HCT116 (cell line): ENCODE data around the gene FSHR. TPM values are rescaled to one million over a fixed set of nuclear protein-coding genes. Genes with fewer than 3 reads are reported as not detected.

Source experiments
- ATAC-seq: fragments of 200-7000 bp; cut with Tn5 transposase; 2 replicates; pipeline ENCODE4 v1.9.1; 2020; ENCODE audit warnings: mild to moderate bottlenecking, moderate library complexity
- BruUV-seq: library from RNA; stranded (reverse); fragments of 400-500 nt; replicated peaks from 2 replicates; lab custom pipeline; 2021; lab: Mats Ljungman, UMichigan
- CTCF ChIA-PET: fragments of 300-600 bp; sonication (Branson Sonifier 250); formaldehyde crosslinking; loops from one replicate; lab custom pipeline; 2021; ENCODE audit warnings: antibody characterized with exemption; lab: Charles Lee
- POLR2A ChIA-PET: fragments of 300-600, 350-600 bp; sonication (Branson Sonifier 250); formaldehyde crosslinking; loops from one replicate; lab custom pipeline; 2021; ENCODE audit warnings: antibody characterized with exemption; lab: Charles Lee
- RAD21 ChIA-PET, 2 experiments: fragments of 300-600 bp; sonication (Branson Sonifier 250); formaldehyde crosslinking; loops; one replicate each; lab custom pipeline; 2023; ENCODE audit warnings: low total read pairs in 2 of 2; ENCODE audit not compliant: uncharacterized antibody in 2 of 2, unreplicated experiment in 2 of 2, low non-redundant PET in 1 of 2; lab: Charles Lee
- DNase-seq: peaks from one replicate; pipeline ENCODE4 v3.0.0-alpha.2; 2010; ENCODE audit warnings: low read depth, low spot score
- H2AFZ ChIP-seq: fragments of 200-600 bp; shearing (Covaris generic), sonication (generic); 2 replicates; pipeline ENCODE4 v1.6.1; 2017; ENCODE audit warnings: low read depth, mixed run types, mixed read lengths, antibody characterized with exemption, low read length; ENCODE audit not compliant: poor library complexity, severe bottlenecking
- H3K27ac ChIP-seq: 2 replicates; pipeline ENCODE4 v1.5.1; 2012; ENCODE audit warnings: low read depth, low read length
- H3K27me3 ChIP-seq: fragments of 200-600 bp; sonication (generic); 2 replicates; pipeline ENCODE4 v1.6.1; 2016; ENCODE audit warnings: mixed run types, low read length, mixed read lengths; ENCODE audit not compliant: insufficient read depth
- H3K36me3 ChIP-seq, 2 experiments: fragments of 200-500 bp in 1 of 2; fragments of 200-600 bp in 1 of 2; sonication (Bioruptor generic) in 1 of 2; sonication (generic) in 1 of 2; 2 replicates each; pipeline versions ENCODE4 v1.5.1 to v1.6.1; 2014 to 2016; ENCODE audit warnings: low read length in 2 of 2, inconsistent platforms in 1 of 2, mixed read lengths in 1 of 2, mixed run types in 1 of 2; ENCODE audit not compliant: insufficient read depth in 2 of 2, control insufficient read depth in 1 of 2
- H3K4me1 ChIP-seq, 2 experiments: fragments of 200-600 bp in 1 of 2; sonication (generic) in 1 of 2; 2 replicates each; pipeline versions ENCODE4 v1.5.1 to v1.6.1; 2012 to 2017; ENCODE audit warnings: low read length in 2 of 2, inconsistent platforms in 1 of 2, mild to moderate bottlenecking in 1 of 2, mixed read lengths in 1 of 2, mixed run types in 1 of 2, moderate library complexity in 1 of 2; ENCODE audit not compliant: insufficient read depth in 2 of 2, control insufficient read depth in 1 of 2
- H3K4me2 ChIP-seq: fragments of 200-600 bp; sonication (generic); 2 replicates; pipeline ENCODE4 v1.6.1; 2017; ENCODE audit warnings: mixed run types, low read length, mixed read lengths
- H3K4me3 ChIP-seq, 2 experiments: fragments of 200-600 bp in 1 of 2; sonication (generic) in 1 of 2; replicated peaks in 1 of 2; 2 replicates each; pipeline ENCODE4 v1.5.1; 2011 to 2016; ENCODE audit warnings: low read length in 2 of 2, control low read depth in 1 of 2, low read depth in 1 of 2, mild to moderate bottlenecking in 1 of 2, mixed read lengths in 1 of 2, mixed run types in 1 of 2
- H3K79me2 ChIP-seq: fragments of 200-600 bp; sonication (generic); 2 replicates; pipeline ENCODE4 v1.6.1; 2017; ENCODE audit warnings: mild to moderate bottlenecking, mixed run types, low read length, moderate library complexity, mixed read lengths; ENCODE audit not compliant: insufficient read depth
- H3K9ac ChIP-seq: fragments of 200-600 bp; sonication (generic); 2 replicates; pipeline ENCODE4 v1.6.1; 2016; ENCODE audit warnings: low read length, mixed read lengths
- H3K9me2 ChIP-seq: fragments of 200-600 bp; sonication (generic), shearing (Covaris generic); 2 replicates; pipeline ENCODE4 v1.6.1; 2017; ENCODE audit warnings: mixed run types, mild to moderate bottlenecking, moderate library complexity; ENCODE audit not compliant: insufficient read depth
- H3K9me3 ChIP-seq, 2 experiments: fragments of 200-500 bp in 1 of 2; fragments of 200-600 bp in 1 of 2; sonication (Bioruptor generic) in 1 of 2; sonication (generic) in 1 of 2; 2 replicates each; pipeline ENCODE4 v1.6.1; 2014 to 2017; ENCODE audit warnings: low read length in 2 of 2, mixed read lengths in 2 of 2, inconsistent platforms in 1 of 2, low read depth in 1 of 2, mild to moderate bottlenecking in 1 of 2, mixed run types in 1 of 2, moderate library complexity in 1 of 2; ENCODE audit not compliant: control insufficient read depth in 1 of 2, insufficient read depth in 1 of 2
- H4K20me1 ChIP-seq: fragments of 200-600 bp; sonication (generic), shearing (Covaris generic); 2 replicates; pipeline ENCODE4 v1.6.1; 2017; ENCODE audit warnings: mixed run types, mild to moderate bottlenecking, moderate library complexity; ENCODE audit not compliant: insufficient read depth
- ATF3 ChIP-seq: IDR thresholded peaks from 2 replicates; pipeline ENCODE4 v1.6.1; 2012
- CBX3 ChIP-seq: IDR thresholded peaks from 2 replicates; pipeline ENCODE4 v1.6.1; 2012; ENCODE audit warnings: low read depth
- CEBPB ChIP-seq: IDR thresholded peaks from 2 replicates; pipeline ENCODE4 v1.6.1; 2012; ENCODE audit warnings: low read depth
- CTCF ChIP-seq, 3 experiments: fragments of 200-600 bp in 1 of 3; sonication (generic) in 1 of 3; IDR thresholded peaks in 2 of 3; conservative IDR thresholded peaks in 1 of 3; 2 replicates each; pipeline ENCODE4 v1.5.1; 2012 to 2017; ENCODE audit warnings: low read depth in 2 of 3, low read length in 2 of 3, antibody characterized with exemption in 1 of 3, borderline replicate concordance in 1 of 3, control low read depth in 1 of 3, mild to moderate bottlenecking in 1 of 3, mixed read lengths in 1 of 3, mixed run types in 1 of 3, moderate library complexity in 1 of 3; ENCODE audit not compliant: insufficient read depth in 1 of 3
- EGR1 ChIP-seq: IDR thresholded peaks from 2 replicates; pipeline ENCODE4 v1.6.1; 2012; ENCODE audit warnings: low read depth
- EZH2phosphoT487 ChIP-seq: fragments of 200-600 bp; IDR thresholded peaks from 2 replicates; pipeline ENCODE4 v1.6.1; 2018; ENCODE audit warnings: antibody characterized with exemption, borderline replicate concordance
- FOSL1 ChIP-seq: IDR thresholded peaks from 2 replicates; pipeline ENCODE4 v1.6.1; 2012; ENCODE audit warnings: low read depth
- JUND ChIP-seq: IDR thresholded peaks from 2 replicates; pipeline ENCODE4 v1.6.1; 2012
- MAX ChIP-seq: IDR thresholded peaks from 2 replicates; pipeline ENCODE4 v1.6.1; 2012
- POLR2A ChIP-seq: IDR thresholded peaks from 2 replicates; pipeline ENCODE4 v1.7.0; 2011; ENCODE audit warnings: borderline replicate concordance; ENCODE audit not compliant: insufficient read depth, insufficient read length; ENCODE audit errors: extremely low read depth
- SRF ChIP-seq: IDR thresholded peaks from 2 replicates; pipeline ENCODE4 v1.6.1; 2012; ENCODE audit warnings: low read depth
- TCF7L2 ChIP-seq: IDR thresholded peaks from 2 replicates; pipeline ENCODE4 v1.7.0; 2011; ENCODE audit warnings: borderline replicate concordance, inconsistent platforms; ENCODE audit not compliant: insufficient read depth, insufficient read length; ENCODE audit errors: extremely low read depth
- YY1 ChIP-seq: IDR thresholded peaks from 2 replicates; pipeline ENCODE4 v1.6.1; 2011; ENCODE audit warnings: low read length, low read depth, moderate library complexity, mild to moderate bottlenecking; ENCODE audit not compliant: insufficient replicate concordance; ENCODE audit errors: extremely low read depth
- ZBTB33 ChIP-seq: IDR thresholded peaks from 2 replicates; pipeline ENCODE4 v1.6.1; 2011; ENCODE audit warnings: mild to moderate bottlenecking, low read length, moderate library complexity; ENCODE audit not compliant: insufficient replicate concordance; ENCODE audit errors: extremely low read depth
- ZFX ChIP-seq: fragments of 450-650 bp; IDR thresholded peaks from 2 replicates; pipeline ENCODE4 v1.6.1; 2017
- ZNF274 ChIP-seq: fragments of 200-500 bp; sonication (Bioruptor generic); IDR thresholded peaks from 2 replicates; pipeline ENCODE4 v1.6.1; 2014; ENCODE audit warnings: mild to moderate bottlenecking, low read depth, low read length, inconsistent platforms
- intact Hi-C: fragments of 100-400 bp; cut with micrococcal nuclease; formaldehyde crosslinking; loops from 2 replicates; pipeline ENCODE4 v1.10.0; 2022
- total RNA-seq: library from RNA; stranded (reverse); gene quantifications from one replicate; pipeline ENCODE4 v1.2.1, GENCODE V29; 2021; ENCODE audit not compliant: unreplicated experiment

The FSHR gene
- total RNA-seq, 1 experiment from 2014 or later = not detected

- H3K27me3 ChIP-seq = no peaks in the 10 kb centered on the region
- no peak for ATAC-seq
- no peaks in the 10 kb centered on the region for H3K36me3 ChIP-seq
- ChIA-PET RAD21 (no interaction called here), CTCF (no interaction called here), POLR2A (no interaction called here)
- no peak overlapping the region for H3K27ac ChIP-seq
- no peak overlapping the region for H3K9ac ChIP-seq
- H3K9me2 ChIP-seq = no peaks in the 10 kb centered on the region
- BruUV-seq = no TSS peak
- no peak overlapping the region for H2AFZ ChIP-seq
- peaks cover 0 to 5% of the 10 kb centered on the region in 2 experiments; a peak in 1 of 4 replicates for H3K9me3 ChIP-seq
- no peaks in the 10 kb centered on the region for H3K4me1 ChIP-seq
- H3K79me2 ChIP-seq = no peaks in the 10 kb centered on the region
- DNase-seq = no peak
- no peak overlapping the region for H3K4me3 ChIP-seq
- intact Hi-C loops = no loop called here
- no peak for TF ChIP-seq MAX
- TF ChIP-seq ZBTB33 = no peak
- no peak for TF ChIP-seq FOSL1
- no peak for TF ChIP-seq EGR1
- H4K20me1 ChIP-seq = no peaks in the 10 kb centered on the region
- H3K4me2 ChIP-seq = no peak overlapping the region
These were observed 576 bp upstream of the FSHR start for GRCh38 chr2:49154891-49155290.

- Histone ChIP-seq H3K27me3 (no peaks in the 10 kb centered on the region), H3K4me2 (no peak overlapping the region), H3K9me2 (no peaks in the 10 kb centered on the region), H2AFZ (no peak overlapping the region), H3K4me3 (no peak overlapping the region), H3K27ac (no peak overlapping the region), H3K36me3 (no peaks in the 10 kb centered on the region), H3K9ac (no peak overlapping the region), H3K4me1 (no peaks in the 10 kb centered on the region), H3K9me3 (peaks cover 0 to 5% of the 10 kb centered on the region in 2 experiments; a peak in 1 of 4 replicates), H4K20me1 (no peaks in the 10 kb centered on the region), H3K79me2 (no peaks in the 10 kb centered on the region)
- ChIA-PET POLR2A (no interaction called here), CTCF (no interaction called here), RAD21 (no interaction called here)
- no TSS peak for BruUV-seq
- intact Hi-C loops = no loop called here
- no peak for ATAC-seq
- no peak for DNase-seq
- TF ChIP-seq ZFX = no peak
- TF ChIP-seq JUND = no peak
- no peak for TF ChIP-seq ATF3
- TF ChIP-seq YY1 = no peak
- no peak for TF ChIP-seq CEBPB
- TF ChIP-seq TCF7L2 = no peak
- no peak for TF ChIP-seq ZNF274
- no peak for TF ChIP-seq SRF
- no peak for TF ChIP-seq CTCF (IDR thresholded peaks at IDR 0.05 in 2 of 3, conservative IDR thresholded peaks at IDR 0.05 in 1 of 3; ENCODE audit: borderline replicate concordance in 1 of 3, insufficient read depth in 1 of 3, low read depth in 2 of 3, low read length in 2 of 3)
- TF ChIP-seq EZH2phosphoT487 = no peak
- TF ChIP-seq CBX3 = no peak
- TF ChIP-seq POLR2A = no peak
These were observed 1.1 kb downstream of the FSHR start for GRCh38 chr2:49153252-49153651.
